Neuronal stem cell (in vitro differentiated cells): ENCODE data around the gene TTC9. TPM values are rescaled to one million over a fixed set of nuclear protein-coding genes. Genes with fewer than 3 reads are reported as not detected.

Experiments
- DNase-seq: peaks from one replicate; pipeline ENCODE4 v3.0.0-alpha.2; 2013; ENCODE audit warnings: low spot score
- H2AFZ ChIP-seq: one replicate; pipeline ENCODE4 v1.6.1; 2013; ENCODE audit warnings: mild to moderate bottlenecking, low read length, inconsistent platforms
- H2AK5ac ChIP-seq: 2 replicates; pipeline ENCODE4 v1.6.1; 2013; ENCODE audit warnings: low read depth, mild to moderate bottlenecking, inconsistent platforms, low read length, moderate library complexity, mixed read lengths
- H2BK120ac ChIP-seq: 2 replicates; pipeline ENCODE4 v1.6.1; 2013; ENCODE audit warnings: low read depth, mild to moderate bottlenecking, inconsistent platforms, low read length, moderate library complexity, mixed read lengths
- H2BK12ac ChIP-seq: one replicate; pipeline ENCODE4 v1.6.1; 2013; ENCODE audit warnings: low read length, inconsistent platforms
- H2BK15ac ChIP-seq: 2 replicates; pipeline ENCODE4 v1.6.1; 2013; ENCODE audit warnings: mild to moderate bottlenecking, low read length, inconsistent platforms, mixed read lengths
- H2BK5ac ChIP-seq: one replicate; pipeline ENCODE4 v1.6.1; 2013; ENCODE audit warnings: inconsistent platforms, mild to moderate bottlenecking, low read length, moderate library complexity
- H3K14ac ChIP-seq: one replicate; pipeline ENCODE4 v1.6.1; 2013; ENCODE audit warnings: low read length, inconsistent platforms
- H3K18ac ChIP-seq: 2 replicates; pipeline ENCODE4 v1.6.1; 2013; ENCODE audit warnings: low read length, inconsistent platforms
- H3K23ac ChIP-seq: 2 replicates; pipeline ENCODE4 v1.6.1; 2013; ENCODE audit warnings: low read depth, mild to moderate bottlenecking, mixed read lengths, low read length, inconsistent platforms; ENCODE audit not compliant: poor library complexity
- H3K27ac ChIP-seq: replicated peaks from 3 replicates; pipeline ENCODE4 v1.5.1; 2013; ENCODE audit warnings: low read length, inconsistent platforms
- H3K27me3 ChIP-seq, 3 experiments: 2 replicates each; pipeline ENCODE4 v1.6.1; 2013; ENCODE audit warnings: low read length in 3 of 3, mild to moderate bottlenecking in 2 of 3, inconsistent platforms in 1 of 3, low read depth in 1 of 3, mixed read lengths in 1 of 3, moderate library complexity in 1 of 3; ENCODE audit not compliant: control insufficient read depth in 3 of 3, insufficient read depth in 3 of 3
- H3K36me3 ChIP-seq, 2 donors: replicated peaks in 1 of 2; 2 replicates each; pipeline ENCODE4 v1.6.1; 2013; ENCODE audit warnings: low read length in 2 of 2; ENCODE audit not compliant: control insufficient read depth in 2 of 2, insufficient read depth in 2 of 2
- H3K4ac ChIP-seq: 2 replicates; pipeline ENCODE4 v1.6.1; 2013; ENCODE audit warnings: inconsistent platforms, mild to moderate bottlenecking, low read length, moderate library complexity
- H3K4me1 ChIP-seq, 2 donors: 1 replicate in 1 of 2; 2 replicates in 1 of 2; pipeline ENCODE4 v1.6.1; 2013; ENCODE audit warnings: low read length in 2 of 2, low read depth in 1 of 2; ENCODE audit not compliant: control insufficient read depth in 2 of 2, insufficient read depth in 1 of 2
- H3K4me2 ChIP-seq: one replicate; pipeline ENCODE4 v1.6.1; 2013; ENCODE audit warnings: mild to moderate bottlenecking, low read length, inconsistent platforms; ENCODE audit not compliant: insufficient read depth, poor library complexity, severe bottlenecking
- H3K4me3 ChIP-seq, 2 donors: 2 replicates each; pipeline ENCODE4 v1.5.1; 2013; ENCODE audit warnings: low read length in 2 of 2, mild to moderate bottlenecking in 2 of 2, inconsistent platforms in 1 of 2, moderate library complexity in 1 of 2
- H3K79me1 ChIP-seq: one replicate; pipeline ENCODE4 v1.6.1; 2013; ENCODE audit warnings: low read depth, mild to moderate bottlenecking, inconsistent platforms, low read length, moderate library complexity
- H3K9ac ChIP-seq: one replicate; pipeline ENCODE4 v1.6.1; 2013; ENCODE audit warnings: mild to moderate bottlenecking, low read depth, low read length, inconsistent platforms; ENCODE audit not compliant: poor library complexity
- H3K9me3 ChIP-seq, 2 donors: replicated peaks in 1 of 2; 2 replicates each; pipeline versions ENCODE3 to v1.6.1; 2013; ENCODE audit warnings: low read length in 2 of 2, mild to moderate bottlenecking in 2 of 2, inconsistent platforms in 1 of 2, low read depth in 1 of 2, mixed read lengths in 1 of 2, moderate library complexity in 1 of 2; ENCODE audit not compliant: control insufficient read depth in 2 of 2, insufficient read depth in 1 of 2
- H4K8ac ChIP-seq: one replicate; pipeline ENCODE4 v1.6.1; 2013; ENCODE audit warnings: low read depth, mild to moderate bottlenecking, inconsistent platforms, low read length, moderate library complexity
- H4K91ac ChIP-seq: one replicate; pipeline ENCODE4 v1.6.1; 2013; ENCODE audit warnings: low read length, low read depth, mild to moderate bottlenecking, inconsistent platforms; ENCODE audit not compliant: poor library complexity
- WGBS, 2 donors: extraction: QIAGEN DNeasy Blood & Tissue Kit; methylation state at CpG; one replicate each; pipeline ENCODE4 v1.1.7; 2013; ENCODE audit warnings: missing lambda C conversion rate in 2 of 2, mixed read lengths in 1 of 2; ENCODE audit not compliant: insufficient read length in 2 of 2, insufficient replicate concordance in 1 of 2; ENCODE audit errors: extremely low coverage in 2 of 2; 5-methylcytosine and 5-hydroxymethylcytosine counted together
- small RNA-seq: library from polyadenylated mRNA; stranded (forward); fragments of <200 nt; extraction: miRNeasy Mini kit (QIAGEN cat#:217004); gene quantifications from one replicate; pipeline ENCODE3, GENCODE V24; 2013; ENCODE audit not compliant: insufficient read depth

TTC9 gene

GRCh38 chr14:70724944-70725343 lies 83.2 kb downstream of the TTC9 start:
- Histone ChIP-seq H2AFZ (no peak overlapping the region), H3K23ac (no peak overlapping the region), H3K27ac (no peak overlapping the region), H3K36me3 (peaks cover 3 to 14% of the 10 kb centered on the region in 2 donors), H3K4ac (no peak overlapping the region), H3K18ac (no peak overlapping the region), H3K79me1 (peaks cover 3% of the 10 kb centered on the region), H2AK5ac (no peak overlapping the region), H3K4me1 (peaks cover 2 to 3% of the 10 kb centered on the region in 2 donors), H2BK15ac (no peak overlapping the region), H2BK5ac (no peak overlapping the region), H2BK120ac (no peak overlapping the region), H3K4me3 (no peak overlapping the region), H3K27me3 (no peaks in the 10 kb centered on the region), H2BK12ac (no peak overlapping the region), H3K4me2 (no peak overlapping the region), H4K91ac (no peak overlapping the region), H3K9me3 (no peaks in the 10 kb centered on the region), H3K14ac (no peak overlapping the region), H3K9ac (no peak overlapping the region), H4K8ac (no peak overlapping the region)
- WGBS, 2 donors = no CpG with 5 or more reads among the region's 6 CpGs
- no peak for DNase-seq

Small RNAs within 50 kb of the gene (small RNA-seq; reads per million reads assigned to genes)
- gene RN7SL77P = not detected
